Nephron progenitor cell (in vitro differentiated cells): ENCODE measurements around the gene NOC2L.
"Not testable (repeated sequence)": the region's sequence is repeated elsewhere in the genome, so short reads cannot be mapped to it uniquely, and the experiment has no call there.

Experiments used
- DNase-seq: peaks from one replicate; pipeline ENCODE4 v3.0.0; 2021
- H3K27ac Mint-ChIP-seq: 2 replicates; pipeline ENCODE4 v1.8.0; 2021; ENCODE audit warnings: mild to moderate bottlenecking, moderate library complexity, mixed read lengths
- H3K27me3 Mint-ChIP-seq: 2 replicates; pipeline ENCODE4 v1.8.0; 2021; ENCODE audit warnings: mild to moderate bottlenecking, low read depth, mixed read lengths; ENCODE audit not compliant: poor library complexity
- H3K36me3 Mint-ChIP-seq: 2 replicates; pipeline ENCODE4 v1.8.0; 2021; ENCODE audit warnings: low read depth, mixed read lengths
- H3K4me1 Mint-ChIP-seq: 2 replicates; pipeline ENCODE4 v1.8.0; 2021; ENCODE audit warnings: mixed read lengths
- H3K4me3 Mint-ChIP-seq: 2 replicates; pipeline ENCODE4 v1.8.0; 2021; ENCODE audit warnings: mild to moderate bottlenecking, moderate library complexity, mixed read lengths
- H3K9me3 Mint-ChIP-seq: 2 replicates; pipeline ENCODE4 v1.8.0; 2021; ENCODE audit warnings: mild to moderate bottlenecking, moderate library complexity, mixed read lengths
- TF ChIP-seq, protein P1 (sequence below): fragments of 200-600 bp; sonication (generic); IDR thresholded peaks from 2 replicates; pipeline ENCODE4 v1.5.0; 2021; ENCODE audit warnings: antibody characterized with exemption

NOC2L gene

GRCh38 chr1:952603-953002 is 6.5 kb downstream of the NOC2L start:
- peaks cover 9% of the 10 kb centered on the region for H3K4me1 Mint-ChIP-seq
- TF ChIP-seq, protein P1, sequence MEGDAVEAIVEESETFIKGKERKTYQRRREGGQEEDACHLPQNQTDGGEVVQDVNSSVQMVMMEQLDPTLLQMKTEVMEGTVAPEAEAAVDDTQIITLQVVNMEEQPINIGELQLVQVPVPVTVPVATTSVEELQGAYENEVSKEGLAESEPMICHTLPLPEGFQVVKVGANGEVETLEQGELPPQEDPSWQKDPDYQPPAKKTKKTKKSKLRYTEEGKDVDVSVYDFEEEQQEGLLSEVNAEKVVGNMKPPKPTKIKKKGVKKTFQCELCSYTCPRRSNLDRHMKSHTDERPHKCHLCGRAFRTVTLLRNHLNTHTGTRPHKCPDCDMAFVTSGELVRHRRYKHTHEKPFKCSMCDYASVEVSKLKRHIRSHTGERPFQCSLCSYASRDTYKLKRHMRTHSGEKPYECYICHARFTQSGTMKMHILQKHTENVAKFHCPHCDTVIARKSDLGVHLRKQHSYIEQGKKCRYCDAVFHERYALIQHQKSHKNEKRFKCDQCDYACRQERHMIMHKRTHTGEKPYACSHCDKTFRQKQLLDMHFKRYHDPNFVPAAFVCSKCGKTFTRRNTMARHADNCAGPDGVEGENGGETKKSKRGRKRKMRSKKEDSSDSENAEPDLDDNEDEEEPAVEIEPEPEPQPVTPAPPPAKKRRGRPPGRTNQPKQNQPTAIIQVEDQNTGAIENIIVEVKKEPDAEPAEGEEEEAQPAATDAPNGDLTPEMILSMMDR = no peak
- no peak overlapping the region for H3K4me3 Mint-ChIP-seq
- H3K36me3 Mint-ChIP-seq = peaks cover 47% of the 10 kb centered on the region
- no peaks in the 10 kb centered on the region for H3K9me3 Mint-ChIP-seq
- no peaks in the 10 kb centered on the region for H3K27me3 Mint-ChIP-seq
- no peak for DNase-seq
- H3K27ac Mint-ChIP-seq = no peak overlapping the region

DNA sequence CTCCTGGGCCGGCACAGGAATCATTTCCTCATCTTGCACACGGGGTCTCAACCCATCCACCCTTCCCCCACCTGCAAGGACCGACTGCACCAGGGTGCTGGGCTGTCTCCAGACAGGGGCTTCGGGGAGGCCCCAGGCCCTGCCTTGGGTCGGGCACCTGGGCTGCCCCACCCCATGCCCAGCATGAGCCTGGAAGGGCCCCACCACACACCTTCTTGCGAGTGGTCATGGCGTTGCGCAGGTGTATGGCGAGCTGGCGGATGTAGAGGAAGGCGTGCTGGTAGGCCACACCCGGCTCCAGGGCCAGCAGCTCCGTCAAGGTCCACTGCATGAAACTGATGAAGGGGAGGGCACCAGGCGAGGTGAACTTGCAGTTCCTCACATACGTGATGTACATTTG is 6.9 kb downstream of the NOC2L start:
- Mint-ChIP-seq H3K4me1 (peaks cover 5% of the 10 kb centered on the region), H3K27me3 (no peaks in the 10 kb centered on the region), H3K4me3 (no peak overlapping the region), H3K9me3 (no peaks in the 10 kb centered on the region), H3K36me3 (peaks cover 46% of the 10 kb centered on the region), H3K27ac (no peak overlapping the region)
- TF ChIP-seq, protein P1 = no peak
- DNase-seq = no peak

DNA sequence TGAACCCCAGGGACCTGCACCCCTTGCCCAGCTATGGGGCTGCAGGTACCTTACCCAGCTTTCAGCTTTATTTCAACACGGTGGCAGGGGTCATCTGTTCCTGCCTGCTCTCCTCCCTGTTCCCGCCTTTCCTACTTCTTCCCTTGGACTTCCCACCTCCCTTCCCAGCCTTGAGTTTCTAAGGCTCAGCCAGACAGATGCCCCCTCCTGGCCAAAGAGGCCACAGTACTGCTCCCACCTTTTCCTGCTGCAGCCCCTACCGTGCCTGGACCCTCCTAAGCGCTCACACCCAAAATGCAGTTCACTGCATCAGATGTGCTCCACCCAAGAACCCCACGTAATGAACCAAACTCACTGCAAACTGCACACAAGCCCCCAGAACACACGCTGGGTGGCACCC is 7.7 kb downstream of the NOC2L start:
- Mint-ChIP-seq H3K4me3 (no peak overlapping the region), H3K4me1 (peaks cover 5% of the 10 kb centered on the region), H3K27me3 (no peaks in the 10 kb centered on the region), H3K36me3 (peaks cover 50% of the 10 kb centered on the region), H3K9me3 (no peaks in the 10 kb centered on the region), H3K27ac (no peak overlapping the region)
- DNase-seq = no peak
- TF ChIP-seq, protein P1 = peak; percentile 28

- Mint-ChIP-seq H3K27ac (no peak overlapping the region), H3K4me1 (peaks cover 6% of the 10 kb centered on the region), H3K27me3 (no peaks in the 10 kb centered on the region), H3K9me3 (no peaks in the 10 kb centered on the region), H3K4me3 (no peak overlapping the region), H3K36me3 (peaks cover 53% of the 10 kb centered on the region)
- no peak for DNase-seq
- TF ChIP-seq, protein P1 = no peak
These were observed 8.2 kb downstream of the NOC2L start for GRCh38 chr1:950881-951280.

GRCh38 chr1:950268-950667 is 8.8 kb downstream of the NOC2L start:
- peaks cover 56% of the 10 kb centered on the region for H3K36me3 Mint-ChIP-seq
- no peak overlapping the region for H3K4me3 Mint-ChIP-seq
- TF ChIP-seq, protein P1 = no peak
- H3K4me1 Mint-ChIP-seq = peaks cover 13% of the 10 kb centered on the region
- H3K27ac Mint-ChIP-seq = no peak overlapping the region
- H3K27me3 Mint-ChIP-seq = no peaks in the 10 kb centered on the region
- DNase-seq = no peak
- H3K9me3 Mint-ChIP-seq = no peaks in the 10 kb centered on the region

DNA sequence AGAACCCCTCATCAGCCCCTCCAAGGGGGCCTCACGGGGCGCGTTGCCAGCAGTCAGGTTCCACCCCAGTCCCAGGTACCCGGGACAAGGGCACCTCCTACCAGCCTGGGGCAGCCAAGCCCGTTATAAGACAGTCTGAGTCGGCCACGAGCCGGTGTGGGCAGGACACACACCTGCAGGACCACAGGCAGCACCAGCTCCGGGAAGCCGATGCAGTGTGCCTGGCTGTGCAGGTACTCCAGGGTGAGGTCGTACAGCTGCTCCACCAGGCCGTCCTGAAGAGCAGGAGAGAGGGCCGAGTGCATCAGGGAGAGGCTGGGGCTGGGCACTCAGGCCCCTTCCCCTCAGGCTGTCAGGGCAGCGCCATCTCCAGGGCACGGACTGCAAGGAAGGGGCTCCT is 11.1 kb downstream of the NOC2L start:
- H3K36me3 Mint-ChIP-seq = peaks cover 47% of the 10 kb centered on the region

DNA sequence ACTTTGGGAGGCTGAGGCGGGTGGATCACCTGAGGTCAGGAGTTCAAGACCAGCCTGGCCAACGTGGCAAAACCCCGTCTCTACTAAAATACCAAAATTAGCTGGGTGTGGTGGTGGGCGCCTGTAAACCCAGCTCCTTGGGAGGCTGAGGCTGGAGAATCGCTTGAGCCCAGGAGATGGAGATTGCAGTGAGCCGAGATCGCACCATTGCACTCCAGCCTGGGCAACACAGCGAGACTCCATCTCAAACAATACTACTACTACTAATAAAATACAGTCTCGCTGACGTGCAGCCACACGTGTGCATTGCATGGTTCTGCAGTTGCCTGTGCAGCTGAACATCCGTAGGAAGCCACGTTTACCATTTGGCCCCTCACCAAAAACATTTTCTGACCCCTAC is 12.2 kb downstream of the NOC2L start:
- H3K9me3 Mint-ChIP-seq, H3K27ac Mint-ChIP-seq, DNase-seq, H3K4me3 Mint-ChIP-seq: not testable (repeated sequence)
- peaks cover 28% of the 10 kb centered on the region for H3K4me1 Mint-ChIP-seq
- peaks cover 15% of the 10 kb centered on the region for H3K27me3 Mint-ChIP-seq
- H3K36me3 Mint-ChIP-seq = peaks cover 47% of the 10 kb centered on the region

More for the DNA sequence above, 11.1 kb downstream of the NOC2L start:
- TF ChIP-seq, protein P1 = no peak
- Mint-ChIP-seq H3K27me3 (peaks cover 13% of the 10 kb centered on the region), H3K4me1 (peaks cover 28% of the 10 kb centered on the region), H3K27ac (no peak overlapping the region), H3K4me3 (no peak overlapping the region), H3K9me3 (no peaks in the 10 kb centered on the region)
- no peak for DNase-seq
